ENCODE measurements around the gene DUSP1. TPM values are rescaled to one million over a fixed set of nuclear protein-coding genes. Genes with fewer than 3 reads are reported as not detected.
A peak's percentile ranks its signal among the peaks of the same experiment; 100 is the strongest.

The DUSP1 gene
- total and polyA plus RNA-seq, 9 of the 15 experiments (the other 6 are each of a cell fraction or from before 2014, with no cell fraction given) = 2.1 to 14.2 (median 8.5) TPM

GRCh38 chr5:172772112-172772906, 1.3 kb upstream of the DUSP1 start (continued):
- TF ChIP-seq RBBP5 (IDR thresholded peaks at IDR 0.05; ENCODE audit: borderline replicate concordance, insufficient read depth, low read length, poor library complexity, severe bottlenecking) (peak; percentile 88), CBX1 (IDR thresholded peaks at IDR 0.05; ENCODE audit: low read depth) (peak; percentile 54; the same call in 1 of the 2 replicates), RAD21 (CRISPR knock-in tag; conservative IDR thresholded peaks at IDR 0.05 in 1 of 2, IDR thresholded peaks at IDR 0.05 in 1 of 2) (peak; percentile 48 to 63), CHD2 (IDR thresholded peaks at IDR 0.05; ENCODE audit: low read depth, low read length) (peak; percentile 51; the same call in 1 of the 2 replicates), NFIX (CRISPR knock-in tag; IDR thresholded peaks at IDR 0.05; ENCODE audit: low read depth) (no peak), CUX1 (CRISPR knock-in tag; IDR thresholded peaks at IDR 0.05) (peak; percentile 71), MTA2 (IDR thresholded peaks at IDR 0.05; ENCODE audit: low read depth) (peak; percentile 52; the same call in 1 of the 2 replicates), SMARCA5 (IDR thresholded peaks at IDR 0.05) (peak; percentile 55; the same call in 1 of the 2 replicates), SMC3 (conservative IDR thresholded peaks at IDR 0.05; ENCODE audit: insufficient read depth, low read depth, low read length) (no peak; the same call in 1 of the 2 replicates), TRIM24 (IDR thresholded peaks at IDR 0.05) (peak in 1 of 2 experiments; percentile 82; a peak in 2 of 4 replicates), ELF1 (tag; IDR thresholded peaks at IDR 0.05) (peak; percentile 46), RFX1 (IDR thresholded peaks at IDR 0.05) (peak; percentile 67), HDAC2 (IDR thresholded peaks at IDR 0.05) (no peak), GMEB1 (CRISPR knock-in tag; IDR thresholded peaks at IDR 0.05) (0 out of 2 replicates have a peak, but pooled peaks have one; percentile 6), SIN3A (IDR thresholded peaks at IDR 0.05; ENCODE audit: borderline replicate concordance in 2 of 2, control insufficient read depth in 1 of 2, low read depth in 2 of 2, low read length in 2 of 2) (peak in 1 of 2 experiments; percentile 19; a peak in 1 of 4 replicates), SRSF7 (optimal IDR thresholded peaks at IDR 0.05; ENCODE audit: low read depth, low read length) (no peak), ERF (CRISPR knock-in tag; IDR thresholded peaks at IDR 0.05) (0 out of 2 replicates have a peak, but pooled peaks have one; percentile 65)
- TF ChIP-seq, protein P1, sequence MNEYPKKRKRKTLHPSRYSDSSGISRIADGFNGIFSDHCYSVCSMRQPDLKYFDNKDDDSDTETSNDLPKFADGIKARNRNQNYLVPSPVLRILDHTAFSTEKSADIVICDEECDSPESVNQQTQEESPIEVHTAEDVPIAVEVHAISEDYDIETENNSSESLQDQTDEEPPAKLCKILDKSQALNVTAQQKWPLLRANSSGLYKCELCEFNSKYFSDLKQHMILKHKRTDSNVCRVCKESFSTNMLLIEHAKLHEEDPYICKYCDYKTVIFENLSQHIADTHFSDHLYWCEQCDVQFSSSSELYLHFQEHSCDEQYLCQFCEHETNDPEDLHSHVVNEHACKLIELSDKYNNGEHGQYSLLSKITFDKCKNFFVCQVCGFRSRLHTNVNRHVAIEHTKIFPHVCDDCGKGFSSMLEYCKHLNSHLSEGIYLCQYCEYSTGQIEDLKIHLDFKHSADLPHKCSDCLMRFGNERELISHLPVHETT (CRISPR knock-in tag; conservative IDR thresholded peaks at IDR 0.05 in 1 of 2, IDR thresholded peaks at IDR 0.05 in 1 of 2) = peak in 1 of 2 experiments; percentile 82; a peak in 2 of 4 replicates
